NCI-H187 (cell line): ENCODE data around the gene MRTFA.

ENCODE experiments used
- DNase-seq, 2 experiments: peaks; one replicate each; lab custom pipeline; 2025; lab: John Stamatoyannopoulos, UW

The MRTFA gene

GRCh38 chr22:40463683-40464082, 172.8 kb downstream of the MRTFA start:
- DNase-seq: no peak

- no peak for DNase-seq
Measured at GRCh38 chr22:40463017-40463631, 173.4 kb downstream of the MRTFA start.

GRCh38 chr22:40462195-40462984, 174.1 kb downstream of the MRTFA start:
- DNase-seq: no peak

GRCh38 chr22:40453671-40454070, 182.8 kb downstream of the MRTFA start:
- DNase-seq: no peak

GRCh38 chr22:40452730-40453487, 183.6 kb downstream of the MRTFA start:
- no peak for DNase-seq

GRCh38 chr22:40451210-40451609, 185.3 kb downstream of the MRTFA start:
- no peak for DNase-seq

- DNase-seq: no peak
Measured at GRCh38 chr22:40450616-40451015, 185.9 kb downstream of the MRTFA start.

GRCh38 chr22:40449676-40450035, 186.9 kb downstream of the MRTFA start:
- no peak for DNase-seq

GRCh38 chr22:40446203-40446602, 190.3 kb downstream of the MRTFA start:
- DNase-seq: no peak

GRCh38 chr22:40444178-40444831, 192.2 kb downstream of the MRTFA start:
- no peak for DNase-seq

GRCh38 chr22:40443732-40444131, 192.8 kb downstream of the MRTFA start:
- DNase-seq: no peak

- DNase-seq: no peak
Measured at GRCh38 chr22:40441761-40442390, 194.6 kb downstream of the MRTFA start.

- DNase-seq: no peak
Measured at GRCh38 chr22:40436505-40437431, 199.8 kb downstream of the MRTFA start.

GRCh38 chr22:40434745-40435144, 201.8 kb downstream of the MRTFA start:
- DNase-seq: no peak

GRCh38 chr22:40434106-40434505, 202.4 kb downstream of the MRTFA start:
- DNase-seq: no peak

- no peak for DNase-seq
Measured at GRCh38 chr22:40433416-40434090, 203.0 kb downstream of the MRTFA start.

GRCh38 chr22:40432625-40433024, 203.9 kb downstream of the MRTFA start:
- no peak for DNase-seq

GRCh38 chr22:40432157-40432556, 204.4 kb downstream of the MRTFA start:
- no peak for DNase-seq

- no peak for DNase-seq
Measured at GRCh38 chr22:40430991-40431390, 205.5 kb downstream of the MRTFA start.

GRCh38 chr22:40429481-40429880, 207.0 kb downstream of the MRTFA start:
- DNase-seq: no peak
